ENCODE results near the gene CACNA1C.
A peak's percentile ranks its signal among the peaks of the same experiment; 100 is the strongest.

GRCh38 chr12:2338991-2339431, 286.2 kb downstream of the CACNA1C start:
- no peak for TF ChIP-seq CTCF (IDR thresholded peaks at IDR 0.05)
- peak in 1 of 2 donors; percentile 46 for TF ChIP-seq POLR2AphosphoS5 (IDR thresholded peaks at IDR 0.05)
